Gastroesophageal sphincter (tissue), 3 donors: ENCODE data around the gene SFTPA1.

Experiments
- CTCF ChIP-seq, 4 experiments: fragments of 200-600 bp in 2 of 4; fragments of 450-650 bp in 2 of 4; sonication (generic) in 1 of 4; IDR thresholded peaks; one replicate each; pipeline ENCODE4 v1.5.1; 2017 to 2019; ENCODE audit warnings: antibody characterized with exemption in 4 of 4, mild to moderate bottlenecking in 2 of 4, moderate library complexity in 2 of 4
- POLR2A ChIP-seq, 2 donors: fragments of 450-650 bp; IDR thresholded peaks; one replicate each; pipeline ENCODE4 v1.6.1; 2017; ENCODE audit warnings: antibody characterized with exemption in 2 of 2, mild to moderate bottlenecking in 2 of 2, moderate library complexity in 1 of 2

GRCh38 chr10:79616164-79616563, 5.4 kb downstream of the SFTPA1 start:
- TF ChIP-seq CTCF (IDR thresholded peaks at IDR 0.05) (no peak), POLR2A (IDR thresholded peaks at IDR 0.05) (no peak)
